Panc1 (cell line): ENCODE data around the gene LINC01488. TPM values are rescaled to one million over a fixed set of nuclear protein-coding genes. Genes with fewer than 3 reads are reported as not detected.
A peak's percentile ranks its signal among the peaks of the same experiment; 100 is the strongest.

Experiments used
- ATAC-seq: fragments of 200-7000 bp; cut with Tn5 transposase; 2 replicates; pipeline ENCODE4 v1.9.1; 2020; ENCODE audit warnings: mild to moderate bottlenecking, moderate library complexity
- BruUV-seq: library from RNA; stranded (reverse); fragments of 400-500 nt; replicated peaks from 2 replicates; lab custom pipeline; 2021; lab: Mats Ljungman, UMichigan
- CTCF ChIA-PET: fragments of 300-600 bp; sonication (Branson Sonifier 250); formaldehyde crosslinking; loops from one replicate; lab custom pipeline; 2022; ENCODE audit warnings: antibody characterized with exemption; lab: Charles Lee
- POLR2A ChIA-PET: fragments of 300-600 bp; sonication (Branson Sonifier 250); formaldehyde crosslinking; loops from one replicate; lab custom pipeline; 2022; ENCODE audit warnings: antibody characterized with exemption; lab: Charles Lee
- DNase-seq: peaks from one replicate; pipeline ENCODE4 v3.0.0-alpha.2; 2010; ENCODE audit warnings: low read depth, low spot score
- H3K27ac ChIP-seq: 2 replicates; pipeline ENCODE4 v1.5.1; 2011; ENCODE audit warnings: mild to moderate bottlenecking, low read length, inconsistent platforms
- H3K27me3 ChIP-seq: fragments of 200-500 bp; sonication (Bioruptor generic); 2 replicates; pipeline ENCODE4 v1.6.0; 2014; ENCODE audit warnings: low read length, inconsistent platforms; ENCODE audit not compliant: control insufficient read depth, insufficient read depth
- H3K36me3 ChIP-seq: fragments of 200-500 bp; sonication (Bioruptor generic); 2 replicates; pipeline ENCODE4 v1.5.1; 2014; ENCODE audit warnings: inconsistent platforms, mild to moderate bottlenecking, low read length, moderate library complexity; ENCODE audit not compliant: control insufficient read depth, insufficient read depth
- H3K4me1 ChIP-seq: 2 replicates; pipeline ENCODE4 v1.5.1; 2011; ENCODE audit warnings: inconsistent platforms, mild to moderate bottlenecking, low read length, moderate library complexity; ENCODE audit not compliant: control insufficient read depth, insufficient read depth
- H3K4me3 ChIP-seq, 2 experiments: 2 replicates each; pipeline ENCODE4 v1.5.1; 2011 to 2012; ENCODE audit warnings: low read depth in 2 of 2, low read length in 2 of 2, mild to moderate bottlenecking in 2 of 2, inconsistent platforms in 1 of 2, moderate library complexity in 1 of 2
- H3K9me3 ChIP-seq: fragments of 200-500 bp; sonication (Bioruptor generic); 2 replicates; pipeline ENCODE4 v1.5.1; 2014; ENCODE audit warnings: low read depth, mild to moderate bottlenecking, inconsistent platforms, low read length, moderate library complexity; ENCODE audit not compliant: control insufficient read depth, insufficient read depth
- CTCF ChIP-seq: fragments of 450-650 bp; IDR thresholded peaks from 2 replicates; pipeline ENCODE4 v1.5.1; 2017; ENCODE audit warnings: mild to moderate bottlenecking
- POLR2AphosphoS5 ChIP-seq: IDR thresholded peaks from 2 replicates; pipeline ENCODE4 v1.6.1; 2012; ENCODE audit warnings: mild to moderate bottlenecking, low read depth, low read length, moderate library complexity
- REST ChIP-seq, 2 experiments: IDR thresholded peaks; 2 replicates each; pipeline ENCODE4 v1.6.1; 2011 to 2012; ENCODE audit warnings: low read depth in 2 of 2, control low read depth in 1 of 2, low read length in 1 of 2, mild to moderate bottlenecking in 1 of 2, moderate library complexity in 1 of 2; ENCODE audit not compliant: insufficient read depth in 1 of 2
- SIN3A ChIP-seq: IDR thresholded peaks from 2 replicates; pipeline ENCODE4 v1.6.1; 2012; ENCODE audit warnings: low read depth, mild to moderate bottlenecking, low read length, moderate library complexity, borderline replicate concordance; ENCODE audit not compliant: insufficient read depth
- TCF7L2 ChIP-seq: IDR thresholded peaks from 2 replicates; pipeline ENCODE4 v1.6.1; 2011; ENCODE audit warnings: mild to moderate bottlenecking, low read depth, low read length, inconsistent platforms
- in situ Hi-C: cut with HindIII; loops from 2 replicates; pipeline ENCODE4 v1.10.0; 2016; ENCODE audit warnings: low sequenced_read_pairs, low pct_unique_long_range_greater_than_20kb
- intact Hi-C: fragments of 100-400 bp; cut with micrococcal nuclease; formaldehyde crosslinking; loops from one replicate; pipeline ENCODE4 v1.10.0; 2022; ENCODE audit not compliant: unreplicated experiment
- total RNA-seq: library from RNA; stranded (reverse); gene quantifications from one replicate; pipeline ENCODE4 v1.2.1, GENCODE V29; 2021; ENCODE audit not compliant: unreplicated experiment

The LINC01488 gene
- total RNA-seq, 1 experiment from 2014 or later = not detected

- TF ChIP-seq POLR2AphosphoS5 (no peak), REST (IDR thresholded peaks at IDR 0.05; ENCODE audit: insufficient read depth in 1 of 2, low read depth in 2 of 2, low read length in 1 of 2) (no peak), TCF7L2 (no peak), CTCF (no peak), SIN3A (no peak)
- CTCF ChIA-PET = no interaction called here
- no peak overlapping the region for H3K4me3 ChIP-seq
- intact Hi-C loops (no loop called here), in situ Hi-C loops (no loop called here)
- ATAC-seq (0 out of 2 replicates have a peak, but pooled peaks have one; percentile 9), DNase-seq (no peak)
- no peaks in the 10 kb centered on the region for H3K27me3 ChIP-seq
- POLR2A ChIA-PET = interaction anchor here (0.7 kb wide), 1 partner anchor 45 kb away, joined by 3 read pairs; no protein-coding TSS in a partner anchor
- no peaks in the 10 kb centered on the region for H3K9me3 ChIP-seq
- no peaks in the 10 kb centered on the region for H3K4me1 ChIP-seq
- no peak overlapping the region for H3K27ac ChIP-seq
- no peaks in the 10 kb centered on the region for H3K36me3 ChIP-seq
- BruUV-seq = no TSS peak
Measured at GRCh38 chr11:69533296-69534165, 52.1 kb downstream of the LINC01488 start.

GRCh38 chr11:69534166-69534530, 52.7 kb downstream of the LINC01488 start:
- TF ChIP-seq POLR2AphosphoS5 (no peak), REST (IDR thresholded peaks at IDR 0.05; ENCODE audit: insufficient read depth in 1 of 2, low read depth in 2 of 2, low read length in 1 of 2) (no peak), SIN3A (no peak), CTCF (no peak), TCF7L2 (no peak)
- H3K4me3 ChIP-seq = no peak overlapping the region
- H3K4me1 ChIP-seq = no peaks in the 10 kb centered on the region
- DNase-seq (no peak), ATAC-seq (no peak)
- no TSS peak for BruUV-seq
- in situ Hi-C loops = no loop called here
- intact Hi-C loops = no loop called here
- H3K9me3 ChIP-seq = no peaks in the 10 kb centered on the region
- ChIA-PET CTCF (no interaction called here), POLR2A (interaction anchor here (0.7 kb wide), 1 partner anchor 45 kb away, joined by 3 read pairs; no protein-coding TSS in a partner anchor)
- no peaks in the 10 kb centered on the region for H3K27me3 ChIP-seq
- H3K36me3 ChIP-seq = no peaks in the 10 kb centered on the region
- no peak overlapping the region for H3K27ac ChIP-seq
